ENCODE results near the gene IGF2R.

IGF2R gene

DNA sequence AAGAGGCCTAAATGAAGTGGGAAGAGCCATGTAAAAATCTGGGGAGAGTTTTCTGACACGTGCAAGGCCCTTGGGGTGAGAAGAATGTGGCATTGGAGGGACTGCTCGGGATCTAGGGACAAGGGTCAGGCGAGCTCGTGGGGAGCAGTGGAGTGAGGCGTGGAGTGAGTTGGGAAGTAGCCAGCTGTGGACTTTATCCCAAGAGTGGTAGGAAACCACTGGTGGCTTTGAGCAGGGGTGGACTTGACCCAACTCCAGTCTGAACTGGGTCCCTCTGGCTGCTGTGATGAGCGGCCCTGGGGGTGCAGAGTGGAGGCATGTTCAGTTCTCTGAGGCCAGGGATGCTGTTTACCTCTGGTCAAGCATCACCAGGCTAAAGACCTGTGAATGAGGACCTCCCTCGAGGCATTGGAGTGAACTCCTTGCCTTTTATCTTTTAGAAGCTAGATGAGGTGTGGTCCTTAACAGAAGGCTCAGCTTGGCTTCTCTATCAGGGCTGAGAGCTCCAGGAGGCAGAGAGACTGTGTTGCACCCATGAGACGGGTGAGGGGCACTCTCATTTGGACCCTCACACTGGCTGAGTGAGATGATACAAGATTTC lies 173.3 kb downstream of the IGF2R start:
- no peak for DNase-seq

DNA sequence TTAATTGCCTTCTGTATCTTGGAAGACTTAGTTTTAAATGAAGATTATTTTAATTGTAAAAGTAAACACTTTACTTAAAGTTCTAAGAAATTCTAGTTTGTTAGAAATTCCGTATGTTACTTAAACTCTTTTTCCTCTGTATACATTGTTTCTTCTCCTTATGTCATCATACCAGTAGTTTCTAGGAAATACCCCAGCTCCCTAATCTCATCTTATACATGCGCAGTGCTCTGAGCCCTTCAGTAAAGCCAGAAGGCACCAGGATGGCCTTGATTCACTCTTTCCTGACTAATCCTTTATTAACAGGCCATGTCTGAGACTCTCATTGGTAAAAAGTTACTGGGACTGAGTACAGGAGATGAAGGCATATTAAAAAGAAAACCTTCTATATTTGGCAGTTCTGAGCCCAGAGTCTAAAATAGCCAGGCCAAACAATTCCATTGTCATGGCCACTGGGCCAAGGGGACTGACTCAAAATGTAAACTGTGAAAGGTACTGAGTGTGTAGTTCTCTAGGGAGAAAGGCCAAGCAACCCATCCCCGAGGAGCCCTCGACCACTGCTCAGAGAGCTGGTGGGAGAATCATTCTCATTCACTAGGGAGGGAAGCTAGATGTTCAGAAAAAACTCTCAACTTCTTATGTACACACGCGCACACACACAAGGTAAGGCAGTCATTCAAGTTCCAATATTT lies 177.7 kb downstream of the IGF2R start:
- no peak for DNase-seq

DNA sequence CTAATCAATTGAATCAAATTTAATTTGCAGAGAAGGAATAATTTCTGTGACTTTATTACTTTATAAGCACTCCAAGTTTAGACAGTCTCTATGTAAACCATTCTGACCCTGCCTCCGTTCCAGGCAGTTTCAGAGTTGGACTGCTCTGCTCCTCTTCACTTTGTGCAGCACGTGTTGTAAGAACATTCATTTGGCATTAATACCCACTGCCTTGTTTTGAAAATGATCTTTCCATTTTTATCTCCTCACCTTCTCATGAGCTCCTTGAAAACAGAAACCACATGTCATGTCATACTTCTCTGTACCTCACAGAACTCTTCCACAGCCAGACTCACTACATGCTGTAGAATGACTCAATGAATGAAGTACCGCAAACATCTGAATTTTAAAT lies 178.3 kb downstream of the IGF2R start:
- no peak for DNase-seq

DNA sequence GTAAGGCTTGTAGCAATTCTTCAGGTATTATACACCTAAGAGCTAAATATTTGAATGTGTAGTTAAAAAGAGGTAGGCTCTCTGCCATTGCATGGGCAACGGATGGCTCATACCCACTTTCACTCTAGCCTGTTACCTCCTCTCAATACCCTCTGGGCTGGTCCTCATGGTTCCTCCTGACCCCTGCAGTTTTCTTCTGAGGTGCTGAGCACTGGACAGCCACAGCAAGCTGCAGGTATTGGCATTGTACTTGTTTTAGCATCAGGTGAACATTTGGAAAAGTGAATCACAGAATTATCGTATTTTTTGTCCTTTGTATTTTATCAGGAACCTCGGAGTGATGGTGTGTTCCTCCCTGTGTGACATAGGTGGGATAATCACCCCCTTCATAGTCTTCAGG lies 185.6 kb downstream of the IGF2R start:
- DNase-seq: no peak

DNA sequence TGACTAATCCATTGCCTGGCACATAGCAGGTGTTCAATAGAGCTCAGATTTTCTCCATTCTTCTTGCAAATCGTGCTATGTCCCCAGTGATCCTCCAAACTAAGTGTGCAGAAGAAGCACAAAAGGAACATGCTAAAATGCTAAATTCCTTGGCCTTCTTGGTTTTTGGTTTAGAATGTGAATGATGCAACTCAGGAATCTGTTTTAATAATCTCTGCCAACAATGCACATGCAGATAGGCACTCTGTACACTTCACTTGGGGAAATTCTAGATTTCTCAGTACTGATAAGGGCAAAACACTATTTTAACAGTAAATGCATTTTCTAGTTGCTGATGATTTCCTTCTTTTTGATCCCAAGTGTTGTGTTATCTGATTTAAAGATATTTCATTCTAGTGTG lies 188.0 kb downstream of the IGF2R start:
- DNase-seq: no peak

DNA sequence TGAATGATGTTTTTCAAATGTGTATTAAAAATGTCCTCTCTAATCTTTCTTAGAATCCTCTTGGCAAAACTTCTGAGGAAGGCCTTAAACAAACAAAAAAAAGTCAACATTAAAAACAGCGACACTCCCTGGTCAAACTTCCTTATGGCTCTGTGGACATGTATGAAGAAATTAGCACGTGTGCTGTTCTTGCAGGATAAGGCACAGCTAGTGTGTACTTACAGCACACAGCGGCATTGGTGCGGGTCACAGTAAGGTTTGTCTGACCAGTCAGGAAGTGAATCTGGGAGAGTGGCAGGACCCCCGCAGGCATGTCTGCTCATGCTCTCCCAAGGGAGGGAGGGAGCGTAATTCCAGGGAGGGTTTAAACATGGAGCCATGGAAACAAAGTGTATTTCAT lies 191.6 kb downstream of the IGF2R start:
- no peak for DNase-seq

Data from activated naive CD4-positive, alpha-beta T cell treated with anti-CD3 and anti-CD28 coated beads, Interleukin-2, amount 50 U/mL, for 16 hours (primary cell).